ENCODE measurements around the gene DGKZ.

DGKZ gene

DNA sequence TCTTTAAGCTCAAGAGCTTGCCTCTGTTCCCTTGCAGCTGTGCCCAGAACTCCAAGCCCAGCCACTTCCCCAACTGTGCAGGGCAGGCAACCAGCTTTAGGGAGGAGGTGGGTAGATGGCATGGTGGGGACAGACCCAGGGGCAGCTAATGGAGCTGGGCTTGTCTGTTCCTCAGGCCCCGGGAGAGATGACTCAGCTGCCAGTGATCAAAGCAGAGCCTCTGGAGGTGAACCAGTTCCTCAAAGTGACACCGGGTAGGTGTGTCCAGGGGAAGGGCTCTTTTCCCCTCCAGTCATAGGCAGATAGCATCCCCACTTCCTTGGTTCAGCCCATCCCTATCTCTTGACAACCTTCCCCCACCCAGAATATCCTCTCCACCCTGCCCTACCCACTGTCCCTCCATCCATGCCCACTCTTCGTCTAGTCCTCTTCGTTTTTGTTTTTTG lies 37.4 kb upstream of the DGKZ start:
- H3K4me3 ChIP-seq (ENCODE audit: control insufficient read depth in 1 of 7, extremely low read depth in 1 of 7, insufficient read depth in 4 of 7, low read depth in 2 of 7, low read length in 6 of 7), result no peak overlapping the region
- ChIA-PET POLR2A (interaction anchor here (1.2 to 1.3 kb wide), 2 partner anchors 8 to 60 kb away, joined by 3 to 5 read pairs; no protein-coding TSS in a partner anchor), CTCF (interaction anchor here (0.7 to 14.0 kb wide), 25 partner anchors 7 to 345 kb away, joined by 3 to 240 read pairs (median 4); partner anchors contain the start of genes CREB3L1 and DGKZ)
- peak; percentile 42 to 77 (median 69) for DNase-seq
- H3K27me3 ChIP-seq (replicated peaks in 2 of 5; ENCODE audit: control insufficient read depth in 4 of 5, insufficient read depth in 5 of 5, low read length in 4 of 5), result no peaks in the 10 kb centered on the region
- H3K9me3 ChIP-seq (ENCODE audit: control extremely low read depth in 1 of 5, control insufficient read depth in 4 of 5, insufficient read depth in 2 of 5, low read depth in 1 of 5, low read length in 4 of 5), result no peaks in the 10 kb centered on the region
- WGBS (ENCODE audit: insufficient coverage), result 0% methylated on average over 1 of the region's 4 CpGs
- H3K27ac ChIP-seq (ENCODE audit: insufficient read depth in 1 of 2, low read depth in 1 of 2, low read length in 2 of 2, poor library complexity in 1 of 2, severe bottlenecking in 2 of 2), result peak overlapping the region in 1 of 2 experiments; percentile 11
- H3K36me3 ChIP-seq (ENCODE audit: control insufficient read depth in 4 of 4, insufficient read depth in 4 of 4, low read length in 3 of 4), result no peaks in the 10 kb centered on the region
- peaks cover 7 to 21% (median 17%) of the 10 kb centered on the region in 4 experiments for H3K4me1 ChIP-seq (ENCODE audit: control extremely low read depth in 1 of 4, control insufficient read depth in 4 of 4, insufficient read depth in 4 of 4, low read length in 3 of 4)

- peak; percentile 81 to 90 (median 84) for DNase-seq
- 65% methylated on average over 15 of the region's 16 CpGs for WGBS (ENCODE audit: insufficient coverage)
- no peaks in the 10 kb centered on the region for H3K27me3 ChIP-seq (replicated peaks in 2 of 5; ENCODE audit: control insufficient read depth in 4 of 5, insufficient read depth in 5 of 5, low read length in 4 of 5)
- no peaks in the 10 kb centered on the region for H3K9me3 ChIP-seq (ENCODE audit: control extremely low read depth in 1 of 5, control insufficient read depth in 4 of 5, insufficient read depth in 2 of 5, low read depth in 1 of 5, low read length in 4 of 5)
- ChIA-PET POLR2A (interaction anchor here (0.7 kb wide), 1 partner anchor 30 kb away, joined by 3 read pairs; no protein-coding TSS in a partner anchor), CTCF (interaction anchor here (0.9 to 14.0 kb wide), 20 partner anchors 8 to 351 kb away, joined by 3 to 240 read pairs (median 4); partner anchors contain the start of gene DGKZ)
- no peaks in the 10 kb centered on the region for H3K36me3 ChIP-seq (ENCODE audit: control insufficient read depth in 4 of 4, insufficient read depth in 4 of 4, low read length in 3 of 4)
- no peak overlapping the region for H3K27ac ChIP-seq (ENCODE audit: insufficient read depth in 1 of 2, low read depth in 1 of 2, low read length in 2 of 2, poor library complexity in 1 of 2, severe bottlenecking in 2 of 2)
- peaks cover 10 to 53% (median 48%) of the 10 kb centered on the region in 4 experiments for H3K4me1 ChIP-seq (ENCODE audit: control extremely low read depth in 1 of 4, control insufficient read depth in 4 of 4, insufficient read depth in 4 of 4, low read length in 3 of 4)
- no peak overlapping the region for H3K4me3 ChIP-seq (ENCODE audit: control insufficient read depth in 1 of 7, extremely low read depth in 1 of 7, insufficient read depth in 4 of 7, low read depth in 2 of 7, low read length in 6 of 7)
Measured at GRCh38 chr11:46315033-46315738, 32.1 kb upstream of the DGKZ start.

DNA sequence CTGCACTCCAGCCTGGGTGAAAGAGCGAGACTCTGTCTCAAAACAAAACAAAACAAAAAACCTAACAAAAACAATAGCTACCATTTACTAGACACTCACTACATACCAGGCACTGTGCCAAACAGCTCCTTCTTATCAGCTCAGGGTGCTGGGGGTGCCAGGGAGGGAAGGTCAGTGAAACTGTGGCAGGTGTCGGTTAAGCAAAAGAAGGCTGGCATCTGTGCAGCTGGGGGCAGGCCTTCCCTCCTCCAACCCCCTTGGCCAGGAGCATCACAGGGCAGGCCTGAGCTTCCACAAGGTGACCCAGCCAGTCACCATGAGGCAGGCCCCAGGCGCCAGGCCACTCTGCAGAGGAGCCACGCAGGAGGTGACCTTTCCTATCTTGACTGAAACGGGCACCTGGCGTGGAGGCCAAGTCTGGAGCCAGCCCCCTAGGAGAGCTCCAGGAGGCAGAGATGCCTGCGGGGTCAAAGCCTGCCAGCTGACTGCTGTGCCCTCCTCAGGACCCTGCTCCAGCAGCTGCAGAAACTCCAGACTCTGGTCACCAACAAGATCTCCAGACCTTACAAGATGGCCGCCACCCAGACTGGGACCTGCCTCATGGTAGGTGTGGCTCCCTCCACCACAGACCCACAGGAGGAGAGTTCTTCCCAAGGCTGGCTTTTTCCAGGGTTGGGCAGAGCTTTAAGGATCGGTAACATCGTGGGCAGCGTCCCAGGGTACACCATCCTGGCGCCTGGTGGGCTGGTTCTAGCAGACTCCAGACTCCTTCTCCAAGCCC lies 31.3 kb upstream of the DGKZ start:
- CTCF ChIA-PET, result interaction anchor here (1.0 to 14.0 kb wide), 18 partner anchors 8 to 351 kb away, joined by 3 to 240 read pairs (median 6); partner anchors contain the start of gene DGKZ
- H3K9me3 ChIP-seq (ENCODE audit: control extremely low read depth in 1 of 5, control insufficient read depth in 4 of 5, insufficient read depth in 2 of 5, low read depth in 1 of 5, low read length in 4 of 5), result no peaks in the 10 kb centered on the region
- WGBS (ENCODE audit: insufficient coverage), result 97% methylated on average over 11 of the region's 12 CpGs
- DNase-seq, result no peak
- H3K4me3 ChIP-seq (ENCODE audit: control insufficient read depth in 1 of 7, extremely low read depth in 1 of 7, insufficient read depth in 4 of 7, low read depth in 2 of 7, low read length in 6 of 7), result no peak overlapping the region
- H3K27ac ChIP-seq (ENCODE audit: insufficient read depth in 1 of 2, low read depth in 1 of 2, low read length in 2 of 2, poor library complexity in 1 of 2, severe bottlenecking in 2 of 2), result no peak overlapping the region
- no peaks in the 10 kb centered on the region for H3K27me3 ChIP-seq (replicated peaks in 2 of 5; ENCODE audit: control insufficient read depth in 4 of 5, insufficient read depth in 5 of 5, low read length in 4 of 5)
- peaks cover 10 to 59% (median 51%) of the 10 kb centered on the region in 4 experiments for H3K4me1 ChIP-seq (ENCODE audit: control extremely low read depth in 1 of 4, control insufficient read depth in 4 of 4, insufficient read depth in 4 of 4, low read length in 3 of 4)
- POLR2A ChIA-PET, result interaction anchor here (0.7 kb wide), 1 partner anchor 29 kb away, joined by 3 read pairs; no protein-coding TSS in a partner anchor
- no peaks in the 10 kb centered on the region for H3K36me3 ChIP-seq (ENCODE audit: control insufficient read depth in 4 of 4, insufficient read depth in 4 of 4, low read length in 3 of 4)

DNA sequence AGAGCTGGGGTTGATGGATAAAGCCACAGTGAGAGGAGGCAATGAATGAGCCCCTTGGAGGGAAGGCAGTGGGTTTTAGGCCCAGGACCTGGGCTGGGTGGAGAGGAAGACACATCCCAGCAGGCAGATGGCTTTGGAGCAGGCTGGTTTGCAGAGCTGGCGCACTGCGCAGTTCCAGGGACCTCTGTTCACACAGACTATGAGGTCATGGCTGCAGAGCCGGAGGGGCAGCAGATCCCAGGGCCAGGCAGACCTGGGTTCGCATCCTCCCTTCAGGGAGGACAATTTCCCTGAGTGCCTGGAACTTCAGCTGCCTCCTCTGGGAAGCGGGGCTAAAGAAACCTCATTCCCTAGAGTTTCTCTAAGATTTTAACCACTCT lies 28.2 kb upstream of the DGKZ start:
- Histone ChIP-seq H3K9me3 (ENCODE audit: control extremely low read depth in 1 of 5, control insufficient read depth in 4 of 5, insufficient read depth in 2 of 5, low read depth in 1 of 5, low read length in 4 of 5) (no peaks in the 10 kb centered on the region), H3K36me3 (ENCODE audit: control insufficient read depth in 4 of 4, insufficient read depth in 4 of 4, low read length in 3 of 4) (no peaks in the 10 kb centered on the region), H3K27ac (ENCODE audit: insufficient read depth in 1 of 2, low read depth in 1 of 2, low read length in 2 of 2, poor library complexity in 1 of 2, severe bottlenecking in 2 of 2) (peak overlapping the region; percentile 13 to 52), H3K4me1 (ENCODE audit: control extremely low read depth in 1 of 4, control insufficient read depth in 4 of 4, insufficient read depth in 4 of 4, low read length in 3 of 4) (peaks cover 10 to 80% (median 58%) of the 10 kb centered on the region in 4 experiments), H3K27me3 (replicated peaks in 2 of 5; ENCODE audit: control insufficient read depth in 4 of 5, insufficient read depth in 5 of 5, low read length in 4 of 5) (no peaks in the 10 kb centered on the region), H3K4me3 (ENCODE audit: control insufficient read depth in 1 of 7, extremely low read depth in 1 of 7, insufficient read depth in 4 of 7, low read depth in 2 of 7, low read length in 6 of 7) (peak overlapping the region in 4 of 7 experiments; percentile 14 to 45 (median 25))
- WGBS (ENCODE audit: insufficient coverage), result 92% methylated on average over 3 of the region's 5 CpGs
- ChIA-PET POLR2A (interaction anchor here (0.6 to 1.7 kb wide), 4 partner anchors 9 to 819 kb away, joined by 3 to 6 read pairs (median 4); no protein-coding TSS in a partner anchor), CTCF (interaction anchor here (1.3 to 14.0 kb wide), 9 partner anchors 9 to 79 kb away, joined by 3 to 240 read pairs (median 36); partner anchors contain the start of gene DGKZ)
- DNase-seq, result no peak

DNA sequence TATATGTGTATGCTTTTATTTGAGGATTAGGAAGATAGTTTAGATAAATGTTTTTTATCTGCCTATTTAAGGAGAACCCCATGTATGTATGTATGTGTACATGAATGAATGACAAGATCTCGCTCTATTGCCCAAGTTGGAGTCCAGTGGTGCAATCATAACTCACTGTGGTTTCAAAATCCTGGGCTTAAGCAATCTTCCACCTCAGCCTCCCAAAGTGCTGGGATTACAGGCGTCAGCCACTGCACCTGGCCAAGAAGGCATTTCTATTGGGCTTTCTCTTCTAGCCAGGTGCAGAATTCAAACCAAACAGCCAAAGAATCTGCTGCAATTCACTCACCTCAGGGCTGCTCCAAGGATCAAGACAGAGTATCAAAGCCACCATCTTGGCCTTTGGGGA lies 25.5 kb upstream of the DGKZ start:
- DNase-seq, result no peak
- no peaks in the 10 kb centered on the region for H3K9me3 ChIP-seq (ENCODE audit: control extremely low read depth in 1 of 5, control insufficient read depth in 4 of 5, insufficient read depth in 2 of 5, low read depth in 1 of 5, low read length in 4 of 5)
- ChIA-PET CTCF (interaction anchor here (1.1 to 2.6 kb wide), 2 partner anchors 22 to 82 kb away, joined by 3 to 10 read pairs; no protein-coding TSS in a partner anchor), POLR2A (no interaction called here)
- no peak overlapping the region for H3K4me3 ChIP-seq (ENCODE audit: control insufficient read depth in 1 of 7, extremely low read depth in 1 of 7, insufficient read depth in 4 of 7, low read depth in 2 of 7, low read length in 6 of 7)
- 100% methylated on average over 1 of the region's 2 CpGs for WGBS (ENCODE audit: insufficient coverage)
- H3K27ac ChIP-seq (ENCODE audit: insufficient read depth in 1 of 2, low read depth in 1 of 2, low read length in 2 of 2, poor library complexity in 1 of 2, severe bottlenecking in 2 of 2), result no peak overlapping the region
- H3K27me3 ChIP-seq (replicated peaks in 2 of 5; ENCODE audit: control insufficient read depth in 4 of 5, insufficient read depth in 5 of 5, low read length in 4 of 5), result no peaks in the 10 kb centered on the region
- H3K4me1 ChIP-seq (ENCODE audit: control extremely low read depth in 1 of 4, control insufficient read depth in 4 of 4, insufficient read depth in 4 of 4, low read length in 3 of 4), result peaks cover 10 to 66% (median 41%) of the 10 kb centered on the region in 4 experiments
- H3K36me3 ChIP-seq (ENCODE audit: control insufficient read depth in 4 of 4, insufficient read depth in 4 of 4, low read length in 3 of 4), result no peaks in the 10 kb centered on the region

DNA sequence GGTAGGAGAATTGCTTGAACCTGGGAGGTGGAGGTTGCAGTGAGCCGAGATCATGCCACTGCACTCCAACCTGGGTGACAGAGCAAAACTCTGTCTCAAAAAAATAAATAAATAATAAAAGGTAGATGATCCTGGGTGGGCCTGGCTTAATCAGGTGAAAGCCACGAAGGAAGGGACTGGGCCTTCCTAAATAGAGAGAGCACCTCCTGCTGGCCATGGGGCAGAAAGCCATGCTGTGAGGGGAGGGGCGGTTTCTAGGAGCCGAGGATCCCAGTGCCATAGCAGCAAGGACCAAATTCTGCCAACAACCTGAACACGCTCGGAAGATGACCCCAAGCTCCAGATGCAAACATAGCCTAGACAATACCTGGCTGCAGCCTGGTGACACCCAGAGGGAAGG lies 24.5 kb upstream of the DGKZ start:
- H3K4me1 ChIP-seq (ENCODE audit: control extremely low read depth in 1 of 4, control insufficient read depth in 4 of 4, insufficient read depth in 4 of 4, low read length in 3 of 4), result peaks cover 10 to 56% (median 31%) of the 10 kb centered on the region in 4 experiments
- POLR2A ChIA-PET, result no interaction called here

More for the DNA sequence above, 24.5 kb upstream of the DGKZ start:
- peak in 1 of 3 donors; percentile 39 for DNase-seq
- CTCF ChIA-PET, result interaction anchor here (0.6 to 2.6 kb wide), 4 partner anchors 21 to 83 kb away, joined by 3 to 10 read pairs (median 3); no protein-coding TSS in a partner anchor
- no peaks in the 10 kb centered on the region for H3K9me3 ChIP-seq (ENCODE audit: control extremely low read depth in 1 of 5, control insufficient read depth in 4 of 5, insufficient read depth in 2 of 5, low read depth in 1 of 5, low read length in 4 of 5)
- no peak overlapping the region for H3K4me3 ChIP-seq (ENCODE audit: control insufficient read depth in 1 of 7, extremely low read depth in 1 of 7, insufficient read depth in 4 of 7, low read depth in 2 of 7, low read length in 6 of 7)
- H3K27ac ChIP-seq (ENCODE audit: insufficient read depth in 1 of 2, low read depth in 1 of 2, low read length in 2 of 2, poor library complexity in 1 of 2, severe bottlenecking in 2 of 2), result no peak overlapping the region
- no peaks in the 10 kb centered on the region for H3K36me3 ChIP-seq (ENCODE audit: control insufficient read depth in 4 of 4, insufficient read depth in 4 of 4, low read length in 3 of 4)
- 98% methylated on average over 5 of the region's 6 CpGs for WGBS (ENCODE audit: insufficient coverage)
- H3K27me3 ChIP-seq (replicated peaks in 2 of 5; ENCODE audit: control insufficient read depth in 4 of 5, insufficient read depth in 5 of 5, low read length in 4 of 5), result no peaks in the 10 kb centered on the region
